Suprapubic skin (tissue), 4 donors: Measurements from ENCODE around the gene RFX6. TPM values are rescaled to one million over a fixed set of nuclear protein-coding genes. Genes with fewer than 3 reads are reported as not detected.

Source experiments
- DNase-seq, 2 donors: peaks; one replicate each; pipeline ENCODE4 v3.0.0-alpha.2; 2019; ENCODE audit warnings: low spot score in 2 of 2
- H3K27ac ChIP-seq: fragments of 200-600 bp; sonication (generic); one replicate; pipeline ENCODE4 v1.5.1; 2019
- H3K27me3 ChIP-seq: fragments of 200-600 bp; sonication (generic); one replicate; pipeline ENCODE4 v1.5.1; 2019
- H3K36me3 ChIP-seq: fragments of 200-600 bp; sonication (generic); one replicate; pipeline ENCODE4 v1.5.1; 2019
- H3K4me1 ChIP-seq: fragments of 200-600 bp; sonication (generic); one replicate; pipeline ENCODE4 v1.5.1; 2019
- H3K4me3 ChIP-seq: fragments of 200-600 bp; sonication (generic); one replicate; pipeline ENCODE4 v1.5.1; 2019; ENCODE audit warnings: mild to moderate bottlenecking
- H3K9me3 ChIP-seq: fragments of 200-600 bp; sonication (generic); one replicate; pipeline ENCODE4 v1.5.1; 2019
- CTCF ChIP-seq, 2 donors: fragments of 200-600 bp in 1 of 2; fragments of 450-650 bp in 1 of 2; sonication (generic) in 1 of 2; IDR thresholded peaks; one replicate each; pipeline ENCODE4 v1.5.1; 2016 to 2019; ENCODE audit warnings: antibody characterized with exemption in 2 of 2, mild to moderate bottlenecking in 1 of 2, moderate library complexity in 1 of 2
- EP300 ChIP-seq: sonication (generic); formaldehyde crosslinking; IDR thresholded peaks from one replicate; pipeline ENCODE4 v1.6.1; 2017; ENCODE audit warnings: antibody characterized with exemption
- POLR2A ChIP-seq, 2 donors: fragments of 450-650 bp; IDR thresholded peaks; one replicate each; pipeline ENCODE4 v1.6.1; 2017; ENCODE audit warnings: antibody characterized with exemption in 2 of 2, mild to moderate bottlenecking in 2 of 2, moderate library complexity in 2 of 2
- POLR2AphosphoS5 ChIP-seq, 3 donors: sonication (generic); formaldehyde crosslinking; IDR thresholded peaks; one replicate each; pipeline ENCODE4 v1.6.1; 2017; ENCODE audit warnings: antibody characterized with exemption in 3 of 3
- WGBS: methylation state at CpG from one replicate; pipeline ENCODE4 v1.1.5; 2018; 5-methylcytosine and 5-hydroxymethylcytosine counted together
- total RNA-seq, 4 donors: library from RNA; depleted of rRNA; stranded (reverse); fragments of >200 nt; gene quantifications; one replicate each; pipeline ENCODE4 v1.1.0, GENCODE V29; 2016

The RFX6 gene
- total RNA-seq, 4 donors from 2014 or later: not detected

GRCh38 chr6:116928677-116929076, 51.6 kb downstream of the RFX6 start:
- whole genome bisulfite sequencing: 44% methylated on average over 6 of the region's 6 CpGs
- no peak for DNase-seq
- Histone ChIP-seq H3K9me3 (no peaks in the 10 kb centered on the region), H3K36me3 (no peaks in the 10 kb centered on the region), H3K27me3 (no peaks in the 10 kb centered on the region), H3K4me1 (no peaks in the 10 kb centered on the region), H3K4me3 (no peak overlapping the region), H3K27ac (no peak overlapping the region)
- no peak for TF ChIP-seq EP300
- no peak for TF ChIP-seq CTCF (IDR thresholded peaks at IDR 0.05)
- TF ChIP-seq POLR2AphosphoS5 (IDR thresholded peaks at IDR 0.05): no peak
- no peak for TF ChIP-seq POLR2A (IDR thresholded peaks at IDR 0.05)

GRCh38 chr6:116929825-116930224, 52.8 kb downstream of the RFX6 start:
- 78% methylated on average over 1 of the region's 1 CpG for WGBS
- no peak for DNase-seq

GRCh38 chr6:116931456-116931855, 54.4 kb downstream of the RFX6 start:
- Histone ChIP-seq H3K36me3 (no peaks in the 10 kb centered on the region), H3K27ac (no peak overlapping the region), H3K4me3 (no peak overlapping the region), H3K9me3 (no peaks in the 10 kb centered on the region), H3K27me3 (no peaks in the 10 kb centered on the region), H3K4me1 (no peaks in the 10 kb centered on the region)
- no peak for DNase-seq
- TF ChIP-seq EP300: no peak
- TF ChIP-seq POLR2A (IDR thresholded peaks at IDR 0.05): no peak
- TF ChIP-seq CTCF (IDR thresholded peaks at IDR 0.05): no peak
- TF ChIP-seq POLR2AphosphoS5 (IDR thresholded peaks at IDR 0.05): no peak

More at GRCh38 chr6:116929825-116930224, 52.8 kb downstream of the RFX6 start:
- no peaks in the 10 kb centered on the region for H3K9me3 ChIP-seq
- H3K36me3 ChIP-seq: no peaks in the 10 kb centered on the region
- no peak overlapping the region for H3K4me3 ChIP-seq
- H3K27me3 ChIP-seq: no peaks in the 10 kb centered on the region
- no peak overlapping the region for H3K27ac ChIP-seq
- no peaks in the 10 kb centered on the region for H3K4me1 ChIP-seq
- TF ChIP-seq POLR2AphosphoS5 (IDR thresholded peaks at IDR 0.05) (no peak), EP300 (no peak), POLR2A (IDR thresholded peaks at IDR 0.05) (no peak), CTCF (IDR thresholded peaks at IDR 0.05) (no peak)

- 45% methylated on average over 1 of the region's 1 CpG for WGBS
- Histone ChIP-seq H3K9me3 (no peaks in the 10 kb centered on the region), H3K27me3 (no peaks in the 10 kb centered on the region), H3K4me1 (no peaks in the 10 kb centered on the region), H3K36me3 (no peaks in the 10 kb centered on the region), H3K27ac (no peak overlapping the region), H3K4me3 (no peak overlapping the region)
- TF ChIP-seq POLR2AphosphoS5 (IDR thresholded peaks at IDR 0.05): no peak
- TF ChIP-seq CTCF (IDR thresholded peaks at IDR 0.05): no peak
- TF ChIP-seq POLR2A (IDR thresholded peaks at IDR 0.05): no peak
- TF ChIP-seq EP300: no peak
- no peak for DNase-seq
Observed at GRCh38 chr6:116932496-116932895, 55.5 kb downstream of the RFX6 start.

GRCh38 chr6:116933485-116933884, 56.4 kb downstream of the RFX6 start:
- H3K4me1 ChIP-seq: no peaks in the 10 kb centered on the region
- no peaks in the 10 kb centered on the region for H3K9me3 ChIP-seq
- H3K4me3 ChIP-seq: no peak overlapping the region
- WGBS: 15% methylated on average over 2 of the region's 2 CpGs
- no peaks in the 10 kb centered on the region for H3K36me3 ChIP-seq
- no peak for TF ChIP-seq POLR2A (IDR thresholded peaks at IDR 0.05)
- TF ChIP-seq EP300: no peak
- TF ChIP-seq CTCF (IDR thresholded peaks at IDR 0.05): no peak
- no peak for TF ChIP-seq POLR2AphosphoS5 (IDR thresholded peaks at IDR 0.05)
- no peaks in the 10 kb centered on the region for H3K27me3 ChIP-seq
- no peak for DNase-seq
- H3K27ac ChIP-seq: no peak overlapping the region
